Activated CD8-positive, alpha-beta T cell treated with anti-CD3 and anti-CD28 coated beads for 36 hours (primary cell): ENCODE measurements around the gene TBC1D22A. TPM values are rescaled to one million over a fixed set of nuclear protein-coding genes. Genes with fewer than 3 reads are reported as not detected.

Source experiments
- ATAC-seq: fragments of 200-7000 bp; cut with Tn5 transposase; one replicate; pipeline ENCODE4 v1.10.0; 2021; ENCODE audit warnings: mild to moderate bottlenecking, moderate library complexity
- CTCF ChIA-PET: fragments of 350-600 bp; sonication (Branson Sonifier 250); formaldehyde crosslinking; loops from one replicate; lab custom pipeline; 2021; ENCODE audit warnings: antibody characterized with exemption; lab: Charles Lee
- POLR2A ChIA-PET: fragments of 350-600 bp; sonication (Branson Sonifier 250); formaldehyde crosslinking; loops from one replicate; lab custom pipeline; 2021; ENCODE audit warnings: antibody characterized with exemption; lab: Charles Lee
- DNase-seq: peaks from one replicate; pipeline ENCODE4 v3.0.0-alpha.2; 2020
- H3K27ac Mint-ChIP-seq: one replicate; pipeline ENCODE4 v1.8.0; 2021; ENCODE audit warnings: mild to moderate bottlenecking, mixed read lengths
- H3K27me3 Mint-ChIP-seq: one replicate; pipeline ENCODE4 v1.8.0; 2021; ENCODE audit warnings: mixed read lengths
- H3K36me3 Mint-ChIP-seq: one replicate; pipeline ENCODE4 v1.8.0; 2021; ENCODE audit warnings: low read depth, mixed read lengths
- H3K4me1 Mint-ChIP-seq: one replicate; pipeline ENCODE4 v1.8.0; 2021; ENCODE audit warnings: low read depth, mixed read lengths
- H3K4me3 Mint-ChIP-seq: one replicate; pipeline ENCODE4 v1.8.0; 2021; ENCODE audit warnings: mild to moderate bottlenecking, moderate library complexity, mixed read lengths
- H3K9me3 Mint-ChIP-seq: one replicate; pipeline ENCODE4 v1.8.0; 2021; ENCODE audit warnings: mixed read lengths
- CTCF ChIP-seq: fragments of 200-600 bp; IDR thresholded peaks from one replicate; pipeline ENCODE4 v1.8.0; 2022; ENCODE audit warnings: antibody characterized with exemption, mild to moderate bottlenecking
- intact Hi-C: fragments of 100-400 bp; cut with micrococcal nuclease; formaldehyde crosslinking; loops from one replicate; pipeline ENCODE4 v1.10.0; 2022
- total RNA-seq, 2 experiments: library from RNA; stranded (reverse); gene quantifications; one replicate each; pipeline ENCODE4 v1.2.3, GENCODE V29; 2021

Gene TBC1D22A
- total RNA-seq, 2 experiments from 2014 or later, result 41.0 to 42.8 TPM

DNA sequence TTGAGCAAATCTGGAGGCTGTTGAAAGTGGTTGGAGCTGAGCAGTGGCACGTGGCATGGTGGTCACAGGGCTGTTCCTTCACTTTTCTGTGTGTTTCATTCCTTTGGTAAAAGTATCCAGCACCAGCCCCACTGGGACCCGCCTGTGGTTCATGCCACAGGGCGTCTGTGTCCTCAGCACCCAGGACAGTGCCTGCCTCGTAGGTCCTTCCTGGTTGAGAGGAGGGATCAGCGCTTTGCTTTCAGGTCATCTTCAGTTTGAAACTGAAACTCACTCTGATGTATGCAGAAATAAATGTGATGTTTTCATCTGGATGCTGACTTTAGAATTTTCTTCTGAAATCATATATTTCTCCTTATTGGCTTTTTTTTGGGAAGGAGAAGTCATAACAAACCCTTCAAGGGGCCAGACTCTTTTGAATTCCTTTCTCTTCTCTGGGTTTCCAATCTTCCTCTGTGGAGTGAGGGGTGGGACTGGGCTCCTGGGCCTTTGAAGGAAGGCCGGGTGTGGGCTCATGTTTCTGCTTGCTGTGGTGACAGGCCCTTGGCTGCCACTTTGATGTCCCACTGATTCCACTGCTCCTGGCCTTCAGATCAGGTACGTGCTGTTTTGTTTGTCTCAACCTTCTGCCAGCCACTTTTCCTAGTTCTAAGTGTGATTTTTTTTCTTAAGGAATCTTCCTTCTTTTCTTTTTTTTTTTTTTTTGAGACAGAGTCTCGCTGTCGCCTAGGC lies 26.2 kb downstream of the TBC1D22A start:
- Mint-ChIP-seq H3K27ac (peak overlapping the region; percentile 75), H3K27me3 (no peaks in the 10 kb centered on the region), H3K9me3 (no peaks in the 10 kb centered on the region), H3K4me1 (peaks cover 47% of the 10 kb centered on the region), H3K4me3 (no peak overlapping the region), H3K36me3 (peaks cover 34% of the 10 kb centered on the region)
- intact Hi-C loops, result no loop called here
- peak; percentile 45 for DNase-seq
- no peak for TF ChIP-seq CTCF
- ATAC-seq, result peak; percentile 28
- POLR2A ChIA-PET, result interaction anchor here (1.2 kb wide), 1 partner anchor 26 kb away, joined by 3 read pairs; the partner anchor contains the start of gene TBC1D22A
- CTCF ChIA-PET, result interaction anchor here (1.9 to 2.7 kb wide), 3 partner anchors 10 to 31 kb away, joined by 9 to 13 read pairs (median 9); no protein-coding TSS in a partner anchor

- CTCF ChIA-PET, result interaction anchor here (0.6 to 5.5 kb wide), 3 partner anchors 13 to 31 kb away, joined by 3 to 58 read pairs (median 9); no protein-coding TSS in a partner anchor
- DNase-seq (no peak), ATAC-seq (no peak)
- Mint-ChIP-seq H3K27me3 (no peaks in the 10 kb centered on the region), H3K9me3 (no peaks in the 10 kb centered on the region), H3K27ac (peak overlapping the region; percentile 96), H3K4me3 (no peak overlapping the region), H3K4me1 (peaks cover 50% of the 10 kb centered on the region), H3K36me3 (peaks cover 39% of the 10 kb centered on the region)
- POLR2A ChIA-PET, result interaction anchor here (1.0 kb wide), 1 partner anchor 30 kb away, joined by 3 read pairs; no protein-coding TSS in a partner anchor
- intact Hi-C loops, result no loop called here
- no peak for TF ChIP-seq CTCF
Measured at GRCh38 chr22:46789992-46790391, 27.5 kb downstream of the TBC1D22A start.

DNA sequence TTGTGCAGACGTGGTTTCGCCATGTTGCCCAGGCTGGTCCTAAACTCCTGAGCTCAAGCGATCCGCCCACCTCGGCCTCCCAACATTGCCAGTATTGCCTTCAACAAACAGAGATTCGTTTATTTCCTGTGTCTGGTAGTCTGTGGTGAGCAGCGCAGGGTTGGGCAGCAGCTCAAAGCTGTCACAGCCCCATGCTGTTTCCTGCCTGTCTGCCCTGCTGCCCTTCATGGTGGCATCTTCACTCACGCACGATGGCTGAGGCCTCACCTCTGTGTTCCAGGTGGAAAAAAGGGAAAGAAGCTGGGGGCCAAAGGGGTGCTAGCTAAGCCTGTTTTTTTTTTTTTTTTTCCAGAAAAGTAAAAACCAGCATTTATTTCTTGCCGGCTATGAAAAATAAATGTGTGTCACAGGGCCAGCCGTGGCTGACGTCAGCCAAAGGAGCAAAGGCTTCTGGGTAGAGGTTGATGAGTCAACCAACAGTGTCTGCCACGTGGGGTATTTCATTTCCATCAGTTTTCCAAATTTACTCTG lies 28.8 kb downstream of the TBC1D22A start:
- Mint-ChIP-seq H3K4me1 (peaks cover 48% of the 10 kb centered on the region), H3K36me3 (peaks cover 36% of the 10 kb centered on the region), H3K27me3 (no peaks in the 10 kb centered on the region), H3K27ac (peak overlapping the region; percentile 96), H3K4me3 (peak overlapping the region; percentile 72), H3K9me3 (no peaks in the 10 kb centered on the region)
- ChIA-PET CTCF (interaction anchor here (0.8 to 5.5 kb wide), 5 partner anchors 12 to 33 kb away, joined by 3 to 58 read pairs (median 5); partner anchors contain the start of gene TBC1D22A), POLR2A (interaction anchor here (0.7 to 1.5 kb wide), 6 partner anchors 10 to 32 kb away, joined by 3 to 4 read pairs (median 3); partner anchors contain the start of gene TBC1D22A)
- DNase-seq (peak; percentile 88), ATAC-seq (peak; percentile 97)
- no peak for TF ChIP-seq CTCF
- intact Hi-C loops, result no loop called here

- intact Hi-C loops, result no loop called here
- H3K36me3 Mint-ChIP-seq, result peaks cover 34% of the 10 kb centered on the region
- POLR2A ChIA-PET, result interaction anchor here (0.6 to 1.6 kb wide), 5 partner anchors 9 to 30 kb away, joined by 3 to 4 read pairs (median 4); partner anchors contain the start of gene TBC1D22A
- no peak for TF ChIP-seq CTCF
- ATAC-seq, result no peak
- H3K9me3 Mint-ChIP-seq, result no peaks in the 10 kb centered on the region
- H3K27ac Mint-ChIP-seq, result peak overlapping the region; percentile 96
- CTCF ChIA-PET, result interaction anchor here (1.2 to 5.5 kb wide), 4 partner anchors 11 to 34 kb away, joined by 3 to 58 read pairs (median 6); partner anchors contain the start of gene TBC1D22A
- peaks cover 50% of the 10 kb centered on the region for H3K4me1 Mint-ChIP-seq
- no peak for DNase-seq
- no peaks in the 10 kb centered on the region for H3K27me3 Mint-ChIP-seq
- H3K4me3 Mint-ChIP-seq, result peak overlapping the region; percentile 72
Measured at GRCh38 chr22:46792061-46792796, 29.8 kb downstream of the TBC1D22A start.
